ENCODE measurements around the gene SLC2A4. TPM values are rescaled to one million over a fixed set of nuclear protein-coding genes. Genes with fewer than 3 reads are reported as not detected.
"Not testable (repeated sequence)": the region's sequence is repeated elsewhere in the genome, so short reads cannot be mapped to it uniquely, and the experiment has no call there.

Gene SLC2A4
- polyA plus RNA-seq, 4 donors: 1.5 to 2.8 (median 1.9) TPM

DNA sequence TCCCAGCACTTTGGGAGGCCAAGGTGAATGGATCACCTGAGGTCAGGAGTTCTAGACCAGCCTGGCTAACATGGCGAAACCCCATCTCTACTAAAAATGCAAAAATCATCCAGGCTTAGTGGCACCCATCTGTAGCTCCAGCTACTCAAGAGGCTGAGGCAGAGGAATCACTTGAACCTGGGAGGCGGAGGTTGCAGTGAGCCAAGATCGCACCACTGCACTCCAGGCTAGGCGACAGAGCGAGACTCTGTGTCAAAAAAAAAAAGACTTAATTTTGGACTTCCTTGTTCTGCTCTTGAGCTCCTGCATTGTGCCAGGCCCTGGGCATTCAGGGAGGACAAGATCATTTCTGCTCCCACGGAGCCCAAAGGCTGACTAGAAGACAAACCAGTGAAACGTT, 56.1 kb downstream of the SLC2A4 start:
- not testable (repeated sequence) for DNase-seq (ENCODE audit: low read depth in 4 of 4, low spot score in 3 of 4)

Other genes starting within 250 kb of the SLC2A4 start
- 1 to 10 TPM; 1.5 to 3.8 (median 3.0) TPM for gene SLC16A13, start 245.7 kb upstream of the SLC2A4 start, polyA plus RNA-seq (ENCODE audit: insufficient read length in 4 of 4)
- under 1 TPM; 0.37 to 0.93 (median 0.45) TPM for gene SLC16A11, start 237.6 kb upstream of the SLC2A4 start, polyA plus RNA-seq (ENCODE audit: insufficient read length in 4 of 4)
- 1 to 10 TPM in 3 of 4 donors, under 1 TPM in 1; 0.99 to 2.0 (median 1.1) TPM for gene CLEC10A, start 201.5 kb upstream of the SLC2A4 start, polyA plus RNA-seq (ENCODE audit: insufficient read length in 4 of 4)
- 1 to 10 TPM in 3 of 4 donors, under 1 TPM in 1; 0.92 to 2.0 (median 1.7) TPM for gene ASGR2, start 166.9 kb upstream of the SLC2A4 start, polyA plus RNA-seq (ENCODE audit: insufficient read length in 4 of 4)
- gene ASGR1, start 102.3 kb upstream of the SLC2A4 start, polyA plus RNA-seq (ENCODE audit: insufficient read length in 4 of 4): 1 to 10 TPM; 3.9 to 7.9 (median 5.9) TPM
- 10 to 100 TPM; 25.8 to 50.7 (median 41.7) TPM for gene DLG4, start 61.9 kb upstream of the SLC2A4 start, polyA plus RNA-seq (ENCODE audit: insufficient read length in 4 of 4)
- 100 to 1,000 TPM; 318 to 561 (median 453) TPM for gene ACADVL, start 61.8 kb upstream of the SLC2A4 start, polyA plus RNA-seq (ENCODE audit: insufficient read length in 4 of 4)
- 10 to 100 TPM; 46.3 to 70.6 (median 51.4) TPM for gene DVL2, start 47.2 kb upstream of the SLC2A4 start, polyA plus RNA-seq (ENCODE audit: insufficient read length in 4 of 4)
- gene PHF23, start 42.3 kb upstream of the SLC2A4 start, polyA plus RNA-seq (ENCODE audit: insufficient read length in 4 of 4): 10 to 100 TPM; 39.1 to 62.6 (median 52.5) TPM
- 100 to 1,000 TPM; 327 to 487 (median 427) TPM for gene GABARAP, start 39.3 kb upstream of the SLC2A4 start, polyA plus RNA-seq (ENCODE audit: insufficient read length in 4 of 4)
- 100 to 1,000 TPM; 146 to 158 (median 156) TPM for gene CTDNEP1, start 30.0 kb upstream of the SLC2A4 start, polyA plus RNA-seq (ENCODE audit: insufficient read length in 4 of 4)
- 10 to 100 TPM; 45.9 to 53.5 (median 48.1) TPM for gene ELP5, start 29.5 kb upstream of the SLC2A4 start, polyA plus RNA-seq (ENCODE audit: insufficient read length in 4 of 4)
- gene CLDN7, start 19.2 kb upstream of the SLC2A4 start, polyA plus RNA-seq (ENCODE audit: insufficient read length in 4 of 4): 10 to 100 TPM in 3 of 4 donors, 1 to 10 TPM in 1; 1.3 to 58.7 (median 50.8) TPM
- 1 to 10 TPM; 1.9 to 4.1 (median 2.7) TPM for gene YBX2, start 12.9 kb downstream of the SLC2A4 start, polyA plus RNA-seq (ENCODE audit: insufficient read length in 4 of 4)
- 100 to 1,000 TPM; 247 to 327 (median 311) TPM for gene EIF5A, start 25.9 kb downstream of the SLC2A4 start, polyA plus RNA-seq (ENCODE audit: insufficient read length in 4 of 4)
- gene GPS2, start 33.6 kb downstream of the SLC2A4 start, polyA plus RNA-seq (ENCODE audit: insufficient read length in 4 of 4): 100 to 1,000 TPM in 1 of 4 donors, 10 to 100 TPM in 3; 73.8 to 104 (median 90.1) TPM
- 10 to 100 TPM; 25.7 to 43.8 (median 27.8) TPM for gene NEURL4, start 47.6 kb downstream of the SLC2A4 start, polyA plus RNA-seq (ENCODE audit: insufficient read length in 4 of 4)
- 10 to 100 TPM in 2 of 4 donors, 1 to 10 TPM in 2; 6.9 to 11.0 (median 8.8) TPM for gene ACAP1, start 54.8 kb downstream of the SLC2A4 start, polyA plus RNA-seq (ENCODE audit: insufficient read length in 4 of 4)
- 10 to 100 TPM; 10.9 to 12.1 (median 11.6) TPM for gene KCTD11, start 70.4 kb downstream of the SLC2A4 start, polyA plus RNA-seq (ENCODE audit: insufficient read length in 4 of 4)
- gene TMEM95, start 73.4 kb downstream of the SLC2A4 start, polyA plus RNA-seq (ENCODE audit: insufficient read length in 4 of 4): not detected
- gene TNK1, start 99.4 kb downstream of the SLC2A4 start, polyA plus RNA-seq (ENCODE audit: insufficient read length in 4 of 4): 1 to 10 TPM in 3 of 4 donors, under 1 TPM in 1; 1.00 to 6.1 (median 5.2) TPM
- gene PLSCR3, start 112.8 kb downstream of the SLC2A4 start, polyA plus RNA-seq (ENCODE audit: insufficient read length in 4 of 4): 10 to 100 TPM; 30.3 to 48.7 (median 39.6) TPM
- 10 to 100 TPM; 52.8 to 90.1 (median 80.5) TPM for gene TMEM256, start 122.4 kb downstream of the SLC2A4 start, polyA plus RNA-seq (ENCODE audit: insufficient read length in 4 of 4)
- gene NLGN2, start 126.1 kb downstream of the SLC2A4 start, polyA plus RNA-seq (ENCODE audit: insufficient read length in 4 of 4): 10 to 100 TPM; 21.4 to 55.8 (median 32.8) TPM
- not detected for gene SPEM1, start 138.6 kb downstream of the SLC2A4 start, polyA plus RNA-seq (ENCODE audit: insufficient read length in 4 of 4)
- under 1 TPM in 1 of 4 donors, not detected in 3; 0.18 TPM for gene SPEM2, start 143.9 kb downstream of the SLC2A4 start, polyA plus RNA-seq (ENCODE audit: insufficient read length in 4 of 4)
- not detected for gene SPEM3, start 147.1 kb downstream of the SLC2A4 start, polyA plus RNA-seq (ENCODE audit: insufficient read length in 4 of 4)
- 1 to 10 TPM; 1.1 to 4.8 (median 3.8) TPM for gene TMEM102, start 153.7 kb downstream of the SLC2A4 start, polyA plus RNA-seq (ENCODE audit: insufficient read length in 4 of 4)
- 10 to 100 TPM in 1 of 4 donors, 1 to 10 TPM in 3; 5.6 to 17.1 (median 8.5) TPM for gene FGF11, start 157.8 kb downstream of the SLC2A4 start, polyA plus RNA-seq (ENCODE audit: insufficient read length in 4 of 4)
- 10 to 100 TPM in 2 of 4 donors, 1 to 10 TPM in 2; 9.0 to 15.1 (median 9.8) TPM for gene CHRNB1, start 163.3 kb downstream of the SLC2A4 start, polyA plus RNA-seq (ENCODE audit: insufficient read length in 4 of 4)
- 10 to 100 TPM; 36.1 to 46.1 (median 43.4) TPM for gene ZBTB4, start 197.9 kb downstream of the SLC2A4 start, polyA plus RNA-seq (ENCODE audit: insufficient read length in 4 of 4)
- gene SLC35G6, start 199.7 kb downstream of the SLC2A4 start, polyA plus RNA-seq (ENCODE audit: insufficient read length in 4 of 4): under 1 TPM in 2 of 4 donors, not detected in 2; 0.12 to 0.46 TPM
- 100 to 1,000 TPM; 105 to 159 (median 123) TPM for gene POLR2A, start 202.6 kb downstream of the SLC2A4 start, polyA plus RNA-seq (ENCODE audit: insufficient read length in 4 of 4)

Measured in left renal pelvis (tissue), 4 donors.